Endothelial cell of umbilical vein (primary cell): ENCODE data around the gene CTAGE9. TPM values are rescaled to one million over a fixed set of nuclear protein-coding genes. Genes with fewer than 3 reads are reported as not detected.
"Not testable (repeated sequence)": the region's sequence is repeated elsewhere in the genome, so short reads cannot be mapped to it uniquely, and the experiment has no call there.

ENCODE experiments used
- BruUV-seq: library from RNA; stranded (reverse); fragments of 400-500 nt; replicated peaks from 2 replicates; lab custom pipeline; 2021; lab: Mats Ljungman, UMichigan
- CTCF ChIA-PET: fragments of 300-600, 350-600 bp; sonication (Branson Sonifier 250); formaldehyde crosslinking; loops from one replicate; lab custom pipeline; 2021; ENCODE audit warnings: antibody characterized with exemption, inconsistent platforms; lab: Charles Lee
- POLR2A ChIA-PET: fragments of 300-600, 350-600 bp; sonication (Branson Sonifier 250); formaldehyde crosslinking; loops from one replicate; lab custom pipeline; 2021; ENCODE audit warnings: antibody characterized with exemption, inconsistent platforms; lab: Charles Lee
- DNase-seq: peaks from one replicate; pipeline ENCODE4 v3.0.0-alpha.2; 2011; ENCODE audit warnings: low read depth, low spot score
- FAIRE-seq: peaks from 2 replicates; lab custom pipeline; 2011; peaks lifted over from hg19 to GRCh38; lab: Jason Lieb, UNC
- H2AFZ ChIP-seq: 2 replicates; pipeline ENCODE4 v1.6.0; 2012; ENCODE audit warnings: low read depth, low read length, control low read depth, inconsistent platforms
- H3K27ac ChIP-seq: 2 replicates; pipeline ENCODE4 v1.5.1; 2011; ENCODE audit warnings: low read depth, mild to moderate bottlenecking, control low read depth, low read length, moderate library complexity; ENCODE audit not compliant: insufficient read depth
- H3K27me3 ChIP-seq, 2 experiments: 2 replicates each; pipeline versions ENCODE4 v1.6.0 to v1.6.1; 2011; ENCODE audit warnings: low read length in 2 of 2, mixed read lengths in 1 of 2; ENCODE audit not compliant: control insufficient read depth in 2 of 2, insufficient read depth in 2 of 2
- H3K36me3 ChIP-seq, 2 experiments: 2 replicates in 1 of 2; 3 replicates in 1 of 2; pipeline ENCODE4 v1.5.1; 2011; ENCODE audit warnings: low read length in 2 of 2, mild to moderate bottlenecking in 1 of 2, moderate library complexity in 1 of 2; ENCODE audit not compliant: control insufficient read depth in 2 of 2, insufficient read depth in 2 of 2; ENCODE audit errors: extremely low read depth in 1 of 2
- H3K4me1 ChIP-seq: 3 replicates; pipeline ENCODE4 v1.5.1; 2011; ENCODE audit warnings: mild to moderate bottlenecking, low read length; ENCODE audit not compliant: control insufficient read depth, insufficient read depth; ENCODE audit errors: extremely low read depth
- H3K4me2 ChIP-seq: 2 replicates; pipeline ENCODE4 v1.6.1; 2011; ENCODE audit warnings: low read length, control low read depth, mixed read lengths; ENCODE audit not compliant: insufficient read depth
- H3K4me3 ChIP-seq, 3 experiments: fragments of 200-600 bp in 1 of 3; sonication (generic), shearing (Covaris generic) in 1 of 3; replicated peaks in 1 of 3; 2 replicates each; pipeline ENCODE4 v1.5.1; 2011 to 2016; ENCODE audit warnings: control low read depth in 3 of 3, low read length in 3 of 3, mild to moderate bottlenecking in 2 of 3, inconsistent platforms in 1 of 3, low read depth in 1 of 3, moderate library complexity in 1 of 3; ENCODE audit not compliant: insufficient read depth in 1 of 3
- H3K79me2 ChIP-seq: 2 replicates; pipeline ENCODE4 v1.6.0; 2012; ENCODE audit warnings: low read length, inconsistent platforms; ENCODE audit not compliant: control insufficient read depth, insufficient read depth
- H3K9ac ChIP-seq: replicated peaks from 2 replicates; pipeline ENCODE3; 2011; ENCODE audit warnings: low read length, control low read depth; ENCODE audit not compliant: insufficient read depth; ENCODE audit errors: extremely low read depth
- H3K9me1 ChIP-seq: replicated peaks from 3 replicates; pipeline ENCODE4 v1.6.0; 2011; ENCODE audit warnings: mild to moderate bottlenecking, low read length; ENCODE audit not compliant: control insufficient read depth, insufficient read depth; ENCODE audit errors: extremely low read depth
- H3K9me3 ChIP-seq: replicated peaks from 2 replicates; pipeline ENCODE4 v1.5.1; 2012; ENCODE audit warnings: low read length, inconsistent platforms; ENCODE audit not compliant: control insufficient read depth, insufficient read depth
- H4K20me1 ChIP-seq: replicated peaks from 2 replicates; pipeline ENCODE3; 2011; ENCODE audit warnings: mild to moderate bottlenecking, low read length; ENCODE audit not compliant: control insufficient read depth, insufficient read depth; ENCODE audit errors: extremely low read depth
- CTCF ChIP-seq, 2 donors: IDR thresholded peaks; 1 replicate in 1 of 2; 2 replicates in 1 of 2; pipeline ENCODE4 v1.5.1; 2011; ENCODE audit warnings: low read length in 2 of 2, mild to moderate bottlenecking in 2 of 2, moderate library complexity in 2 of 2, control low read depth in 1 of 2, inconsistent platforms in 1 of 2, low read depth in 1 of 2; ENCODE audit not compliant: insufficient read depth in 1 of 2; ENCODE audit errors: extremely low read depth in 1 of 2
- EZH2 ChIP-seq: IDR thresholded peaks from 2 replicates; pipeline ENCODE4 v1.6.1; 2012; ENCODE audit warnings: borderline replicate concordance, low read depth, mild to moderate bottlenecking, moderate library complexity, low read length, inconsistent platforms; ENCODE audit not compliant: severe bottlenecking
- FOS ChIP-seq: IDR thresholded peaks from 2 replicates; pipeline ENCODE4 v1.6.1; 2011; ENCODE audit warnings: mild to moderate bottlenecking, low read length, moderate library complexity, borderline replicate concordance; ENCODE audit not compliant: insufficient read depth
- GATA2 ChIP-seq: IDR thresholded peaks from 2 replicates; pipeline ENCODE4 v1.7.0; 2011; ENCODE audit warnings: low read depth, mild to moderate bottlenecking, moderate library complexity, mixed read lengths, low read length; ENCODE audit not compliant: insufficient read length, insufficient read depth
- JUN ChIP-seq: IDR thresholded peaks from 2 replicates; pipeline ENCODE4 v1.6.1; 2011; ENCODE audit warnings: borderline replicate concordance, low read depth; ENCODE audit not compliant: insufficient read length, insufficient read depth
- MAX ChIP-seq: IDR thresholded peaks from 2 replicates; pipeline ENCODE4 v1.6.1; 2011; ENCODE audit not compliant: insufficient read depth, insufficient read length
- MYC ChIP-seq: IDR thresholded peaks from one replicate; pipeline ENCODE4 v1.6.1; 2011; ENCODE audit warnings: mild to moderate bottlenecking, low read depth, low read length
- POLR2A ChIP-seq: IDR thresholded peaks from 2 replicates; pipeline ENCODE4 v1.6.1; 2012; ENCODE audit warnings: low read depth, mild to moderate bottlenecking, control low read depth, low read length
- POLR2AphosphoS5 ChIP-seq: IDR thresholded peaks from 2 replicates; pipeline ENCODE4 v1.6.1; 2012; ENCODE audit warnings: low read depth, mild to moderate bottlenecking, control low read depth, low read length, moderate library complexity; ENCODE audit not compliant: insufficient read depth
- dilution Hi-C: fragments of 300-500 bp; cut with MboI; formaldehyde crosslinking; loops from one replicate; pipeline ENCODE4 v1.15.0; 2019; ENCODE audit warnings: low sequenced_read_pairs; ENCODE audit not compliant: extremely low pct_ligation_motif_present
- intact Hi-C: fragments of 100-400 bp; cut with micrococcal nuclease; formaldehyde crosslinking; loops from one replicate; pipeline ENCODE4 v1.10.0; 2022
- polyA plus RNA-seq, 4 experiments: library from polyadenylated mRNA; depleted of rRNA in 3 of 4; stranded (reverse) in 3 of 4; unstranded in 1 of 4; fragments of >200 nt; gene quantifications; 2 replicates each; pipeline versions ENCODE4 v1.2.1 to v1.2.3, GENCODE V29; 2011 to 2012; ENCODE audit warnings: missing spikeins in 1 of 4
- total RNA-seq: library from RNA; stranded (reverse); gene quantifications from 2 replicates; pipeline ENCODE4 v1.2.3, GENCODE V29; 2021

CTAGE9 gene
- total and polyA plus RNA-seq, 2 donors (not counting 3 experiments of a cell fraction or from before 2014, with no cell fraction given), result not detected

- H3K79me2 ChIP-seq, H3K27me3 ChIP-seq, H3K9me1 ChIP-seq, BruUV-seq, intact Hi-C loops, H3K36me3 ChIP-seq, DNase-seq, H3K4me3 ChIP-seq, H3K9ac ChIP-seq, FAIRE-seq, H3K27ac ChIP-seq, H3K4me1 ChIP-seq, H4K20me1 ChIP-seq, dilution Hi-C loops, H3K4me2 ChIP-seq, H3K9me3 ChIP-seq, CTCF ChIA-PET: not testable (repeated sequence)
- POLR2A ChIA-PET, result interaction anchor here (0.6 kb wide), 1 partner anchor 55 kb away, joined by 5 read pairs; no protein-coding TSS in a partner anchor
- H2AFZ ChIP-seq, result peak overlapping the region; percentile 45
Observed at GRCh38 chr6:131751012-131751715, 40.3 kb upstream of the CTAGE9 start.

- DNase-seq (no peak), FAIRE-seq (no peak)
- peaks cover 4% of the 10 kb centered on the region for H3K4me1 ChIP-seq
- no peak overlapping the region for H3K4me2 ChIP-seq
- H3K79me2 ChIP-seq, result no peaks in the 10 kb centered on the region
- H3K9me1 ChIP-seq, result no peaks in the 10 kb centered on the region
- H3K9ac ChIP-seq, result no peak overlapping the region
- H3K4me3 ChIP-seq, result no peak overlapping the region
- ChIA-PET POLR2A (no interaction called here), CTCF (no interaction called here)
- no peaks in the 10 kb centered on the region for H4K20me1 ChIP-seq
- intact Hi-C loops, result no loop called here
- H3K36me3 ChIP-seq, result no peaks in the 10 kb centered on the region
- no peaks in the 10 kb centered on the region for H3K9me3 ChIP-seq
- H3K27ac ChIP-seq, result no peak overlapping the region
- H3K27me3 ChIP-seq, result no peaks in the 10 kb centered on the region
- BruUV-seq, result no TSS peak
- no peak for TF ChIP-seq FOS
- TF ChIP-seq MYC, result no peak
- TF ChIP-seq CTCF (IDR thresholded peaks at IDR 0.05; ENCODE audit: extremely low read depth in 1 of 2, insufficient read depth in 1 of 2, low read depth in 1 of 2, low read length in 2 of 2), result no peak
- no peak for TF ChIP-seq MAX
- no peak for TF ChIP-seq JUN
- TF ChIP-seq EZH2, result no peak
- no peak for TF ChIP-seq GATA2
- no peak for TF ChIP-seq POLR2A
- TF ChIP-seq POLR2AphosphoS5, result no peak
- no peak overlapping the region for H2AFZ ChIP-seq
- dilution Hi-C loops, result no loop called here
Observed at GRCh38 chr6:131749023-131749422, 38.2 kb upstream of the CTAGE9 start.
